Renal cortical epithelial cell (primary cell): ENCODE data around the gene GINS3. TPM values are rescaled to one million over a fixed set of nuclear protein-coding genes. Genes with fewer than 3 reads are reported as not detected.

Experiments
- DNase-seq: peaks from one replicate; pipeline ENCODE4 v3.0.0-alpha.2; 2011; ENCODE audit warnings: low read depth
- total RNA-seq: library from RNA; depleted of rRNA; stranded (reverse); fragments of >200 nt; gene quantifications from 2 replicates; pipeline ENCODE4 v1.2.3, GENCODE V29; 2014

GINS3 gene
- total RNA-seq, 1 donor from 2014 or later, result 4.4 TPM

- no peak for DNase-seq
Measured at GRCh38 chr16:58425245-58425644, 33.0 kb downstream of the GINS3 start.

DNA sequence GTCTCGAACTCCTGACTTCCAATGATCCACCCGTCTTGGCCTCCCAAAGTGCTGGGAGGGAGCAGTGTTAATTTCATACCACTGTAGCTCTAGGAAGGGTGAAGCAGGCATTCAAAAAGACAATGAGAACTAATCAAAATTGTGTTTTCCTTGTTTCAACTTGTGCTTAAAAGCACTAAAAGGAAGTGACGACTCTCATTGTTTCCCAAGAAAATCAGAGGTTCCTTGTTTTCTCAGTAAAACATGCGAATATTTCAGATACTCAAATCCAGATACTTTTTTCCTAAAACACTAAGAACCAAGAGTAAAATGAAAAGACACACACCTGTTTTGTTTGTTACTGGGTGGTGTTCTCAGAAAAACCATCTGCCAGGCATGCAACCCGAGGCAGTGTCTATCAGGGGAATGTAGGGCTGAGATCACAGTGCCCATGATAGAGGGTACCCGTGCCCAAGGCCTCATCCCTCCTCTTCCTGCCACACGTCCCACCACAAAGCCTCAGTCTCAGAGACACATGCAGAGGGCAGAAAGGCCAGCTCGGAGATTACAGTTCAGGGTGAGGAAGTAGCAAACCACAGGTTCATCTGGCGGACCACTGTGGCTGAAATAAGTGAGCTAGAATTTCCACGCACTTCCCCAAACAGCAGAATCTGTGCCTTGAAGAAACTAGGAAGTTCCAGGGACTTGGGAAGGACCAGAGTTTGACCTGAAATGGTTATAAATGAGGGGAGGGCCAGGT is 33.7 kb downstream of the GINS3 start:
- no peak for DNase-seq

DNA sequence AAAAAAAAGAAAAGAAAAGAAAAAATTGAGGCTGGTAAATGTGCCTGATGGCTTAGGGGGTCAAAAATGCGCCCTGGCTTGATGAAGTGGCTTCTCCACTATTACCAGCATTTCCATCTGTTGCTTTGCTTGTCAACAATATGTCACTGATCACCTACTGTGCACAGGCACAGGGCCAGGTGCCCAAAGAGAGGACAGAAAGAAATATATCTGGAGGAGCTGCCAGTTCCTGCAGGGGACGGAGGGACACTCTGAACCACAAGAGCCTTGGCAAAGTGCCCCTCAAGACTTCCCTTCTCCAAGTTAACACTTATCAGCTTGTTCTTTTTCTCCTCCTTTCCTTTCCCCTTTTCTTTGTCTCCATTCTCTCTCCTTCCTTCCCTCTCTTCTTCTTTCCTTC is 34.7 kb downstream of the GINS3 start:
- DNase-seq, result no peak

- DNase-seq, result no peak
Measured at GRCh38 chr16:58428621-58429542, 36.6 kb downstream of the GINS3 start.

- DNase-seq, result no peak
Measured at GRCh38 chr16:58430718-58431117, 38.4 kb downstream of the GINS3 start.

DNA sequence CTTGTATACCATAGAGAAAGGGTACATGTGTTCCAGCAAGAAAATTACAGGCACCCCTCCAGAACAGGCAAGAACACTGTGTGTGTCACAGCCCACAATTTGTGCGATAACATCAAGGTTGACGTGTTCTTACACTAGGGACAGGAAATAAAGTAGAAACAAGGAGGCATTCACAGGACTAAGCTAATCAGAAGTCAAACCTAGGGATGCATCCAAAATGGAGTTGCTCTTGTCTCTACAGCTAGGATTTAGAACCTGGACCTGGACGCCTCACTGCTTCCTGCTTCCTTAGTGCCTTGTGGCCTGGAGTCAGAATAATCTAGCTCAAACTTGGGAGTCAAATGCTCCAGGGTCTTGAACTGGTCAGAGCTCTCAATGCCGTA is 41.3 kb downstream of the GINS3 start:
- DNase-seq, result no peak

GRCh38 chr16:58435779-58436178 is 43.5 kb downstream of the GINS3 start:
- no peak for DNase-seq

- no peak for DNase-seq
Measured at GRCh38 chr16:58440131-58440530, 47.9 kb downstream of the GINS3 start.

GRCh38 chr16:58442547-58442946 is 50.3 kb downstream of the GINS3 start:
- no peak for DNase-seq

DNA sequence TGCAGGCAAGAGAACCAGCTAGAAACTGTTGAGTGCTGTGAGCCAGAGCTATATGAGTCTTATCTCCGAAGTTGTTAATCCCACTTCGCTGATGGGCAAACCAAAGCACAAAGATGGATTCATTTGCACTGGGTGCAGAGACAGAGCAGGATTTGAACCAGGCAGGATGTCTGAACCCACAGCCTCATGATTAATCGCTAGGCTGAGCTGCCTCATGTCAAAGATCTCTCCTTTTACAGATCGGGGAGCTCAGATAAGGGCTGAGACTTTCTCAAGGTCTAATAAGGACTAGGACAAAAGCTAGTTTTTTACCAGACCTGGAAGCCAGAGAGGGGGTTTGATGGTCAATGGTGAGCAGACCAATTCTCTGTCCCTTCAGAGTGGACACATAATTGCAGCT is 51.5 kb downstream of the GINS3 start:
- DNase-seq, result no peak

- DNase-seq, result no peak
Measured at GRCh38 chr16:58444265-58444664, 52.0 kb downstream of the GINS3 start.

- DNase-seq, result no peak
Measured at GRCh38 chr16:58448890-58449289, 56.6 kb downstream of the GINS3 start.

GRCh38 chr16:58449306-58449705 is 57.0 kb downstream of the GINS3 start:
- no peak for DNase-seq

DNA sequence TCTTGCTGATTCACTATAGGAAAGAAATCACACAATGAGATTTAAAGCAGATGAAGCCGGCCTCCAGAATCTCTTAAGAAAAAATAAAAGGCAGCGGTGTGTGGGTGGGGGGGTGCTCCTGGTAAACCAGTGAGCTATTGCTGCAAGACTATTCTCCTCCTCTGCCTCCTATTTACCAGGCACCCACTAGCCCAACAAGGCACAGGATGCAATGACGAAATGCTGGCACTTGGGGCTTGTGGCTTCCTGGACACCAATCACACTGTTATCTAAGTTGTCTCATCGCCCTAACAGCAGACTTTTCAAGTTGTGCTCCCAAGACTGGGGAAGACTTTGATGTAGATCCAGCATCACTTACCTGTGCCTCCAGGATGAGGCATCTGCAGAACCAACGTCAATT is 57.5 kb downstream of the GINS3 start:
- no peak for DNase-seq

DNA sequence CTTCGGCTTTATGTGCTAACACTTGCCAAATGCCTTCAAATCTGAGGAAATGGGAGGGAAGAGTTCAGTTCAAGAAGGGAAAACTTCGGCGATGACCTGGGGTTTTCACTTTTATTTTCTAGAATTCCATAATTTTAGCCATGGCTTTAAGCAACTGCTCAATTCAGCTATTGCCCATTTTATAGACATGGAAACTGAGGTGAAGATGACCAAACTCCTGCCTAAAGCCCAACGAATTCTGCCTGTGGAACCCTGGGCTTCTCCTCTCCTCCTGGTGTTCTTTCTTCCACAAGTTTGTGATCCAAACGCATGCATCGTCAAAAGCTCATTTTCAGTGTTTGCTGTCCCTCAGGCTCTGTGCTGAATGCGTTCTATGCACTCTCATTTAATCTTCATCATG is 58.3 kb downstream of the GINS3 start:
- no peak for DNase-seq

GRCh38 chr16:58451265-58451689 is 59.0 kb downstream of the GINS3 start:
- DNase-seq, result no peak

GRCh38 chr16:58451945-58452401 is 59.7 kb downstream of the GINS3 start:
- peak; percentile 67 for DNase-seq

DNA sequence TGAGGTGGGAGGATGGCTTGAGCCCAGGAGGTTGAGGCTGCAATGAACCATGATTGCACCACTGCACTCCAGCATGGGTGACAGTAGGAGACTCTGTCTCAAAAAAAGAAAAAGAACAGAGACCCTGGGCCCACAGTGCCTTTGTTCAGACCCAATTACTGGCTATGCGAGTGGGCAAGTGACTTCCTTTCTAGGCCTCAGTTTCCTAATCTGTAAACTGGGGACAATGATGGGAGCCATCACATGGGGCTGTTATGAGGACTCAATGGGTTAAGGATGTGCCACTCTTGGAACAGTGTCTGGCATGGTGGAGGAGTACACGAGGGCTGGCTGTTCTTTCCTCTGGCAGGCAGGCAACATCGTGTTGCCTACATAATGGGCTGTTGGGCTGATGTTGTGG is 60.4 kb downstream of the GINS3 start:
- DNase-seq, result no peak

DNA sequence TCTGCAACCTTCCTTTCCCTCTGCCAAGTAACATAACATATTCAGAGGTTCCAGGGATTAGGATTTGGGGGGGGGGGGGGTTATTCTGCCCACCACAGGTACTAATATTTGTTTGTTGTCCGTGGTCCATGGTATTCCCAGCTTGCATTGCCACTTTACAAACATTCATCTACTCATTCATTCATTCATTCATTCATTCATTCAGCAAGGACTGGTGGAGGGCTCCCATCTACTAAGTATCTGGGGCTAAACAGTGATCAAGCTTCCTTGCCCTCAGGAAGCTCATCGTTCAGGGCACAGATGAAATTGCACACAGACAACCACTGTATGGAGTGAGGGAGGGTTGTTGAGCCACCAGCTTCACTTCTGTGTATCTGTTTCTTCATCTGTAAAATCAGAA is 61.9 kb downstream of the GINS3 start:
- DNase-seq, result no peak

DNA sequence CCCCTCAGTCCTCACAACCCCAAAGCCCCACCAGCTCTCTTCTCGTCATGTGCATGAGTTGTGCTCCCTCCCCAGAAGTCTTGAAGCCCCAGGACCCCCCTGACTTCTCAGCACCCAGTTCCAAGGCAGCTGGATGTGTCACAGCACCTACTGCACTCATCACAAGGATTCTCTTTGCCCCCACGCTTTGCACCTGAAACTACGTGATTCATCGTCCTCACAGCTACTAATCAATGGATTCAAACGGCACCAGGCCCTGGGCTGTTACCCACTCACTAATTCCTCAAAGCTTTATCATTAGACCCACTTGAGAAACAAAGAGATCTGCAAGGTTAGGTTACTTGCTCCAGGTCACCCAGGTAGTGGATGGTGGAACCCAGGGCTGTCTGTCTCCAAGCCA is 62.6 kb downstream of the GINS3 start:
- no peak for DNase-seq
